Memory B cell (primary cell): ENCODE measurements around the gene WDR45.
"Not testable (repeated sequence)": the region's sequence is repeated elsewhere in the genome, so short reads cannot be mapped to it uniquely, and the experiment has no call there.

Experiments
- ATAC-seq: fragments of 150-1000 bp; cut with Tn5 transposase; 2 replicates; pipeline ENCODE4 v1.10.0; 2021; ENCODE audit warnings: low read depth, mild to moderate bottlenecking, moderate library complexity
- DNase-seq, 2 donors: peaks; one replicate each; pipeline ENCODE4 v3.0.0; 2022; ENCODE audit warnings: low spot score in 2 of 2
- H3K27ac Mint-ChIP-seq: one replicate; pipeline ENCODE4 v1.8.0; 2022; ENCODE audit warnings: mild to moderate bottlenecking, moderate library complexity, mixed read lengths
- H3K27me3 Mint-ChIP-seq: one replicate; pipeline ENCODE4 v1.8.0; 2022; ENCODE audit warnings: mixed read lengths
- H3K36me3 Mint-ChIP-seq: one replicate; pipeline ENCODE4 v1.8.0; 2022; ENCODE audit warnings: mild to moderate bottlenecking, mixed read lengths
- H3K4me1 Mint-ChIP-seq: one replicate; pipeline ENCODE4 v1.8.0; 2022; ENCODE audit warnings: mixed read lengths
- H3K4me3 Mint-ChIP-seq: one replicate; pipeline ENCODE4 v1.8.0; 2022; ENCODE audit warnings: mild to moderate bottlenecking, moderate library complexity, mixed read lengths
- H3K9me3 Mint-ChIP-seq: one replicate; pipeline ENCODE4 v1.8.0; 2022; ENCODE audit warnings: mixed read lengths

Gene WDR45

GRCh38 chrX:49079489-49080428 is at the start of gene WDR45:
Gene WDR45, minus strand, starts transcription at chrX:49079887. Its CDS starts 1,792 bp downstream, at chrX:49078095.
- Mint-ChIP-seq H3K27me3 (no peaks in the 10 kb centered on the region), H3K4me1 (peaks cover 12% of the 10 kb centered on the region), H3K9me3 (no peaks in the 10 kb centered on the region), H3K36me3 (peaks cover 10% of the 10 kb centered on the region), H3K4me3 (peak within 1 kb of the TSS; percentile 93), H3K27ac (peak within 1 kb of the TSS; percentile 99)
- DNase-seq = peak; percentile 45 to 54
- ATAC-seq = peak; percentile 82

- no peaks in the 10 kb centered on the region for H3K9me3 Mint-ChIP-seq
- DNase-seq (no peak), ATAC-seq (peak; percentile 83)
- H3K4me1 Mint-ChIP-seq = peaks cover 2% of the 10 kb centered on the region
- H3K27me3 Mint-ChIP-seq = no peaks in the 10 kb centered on the region
- no peak overlapping the region for H3K27ac Mint-ChIP-seq
- H3K4me3 Mint-ChIP-seq = no peak overlapping the region
- H3K36me3 Mint-ChIP-seq = no peaks in the 10 kb centered on the region
These were observed 49.7 kb upstream of the WDR45 start for GRCh38 chrX:49129427-49129826.

DNA sequence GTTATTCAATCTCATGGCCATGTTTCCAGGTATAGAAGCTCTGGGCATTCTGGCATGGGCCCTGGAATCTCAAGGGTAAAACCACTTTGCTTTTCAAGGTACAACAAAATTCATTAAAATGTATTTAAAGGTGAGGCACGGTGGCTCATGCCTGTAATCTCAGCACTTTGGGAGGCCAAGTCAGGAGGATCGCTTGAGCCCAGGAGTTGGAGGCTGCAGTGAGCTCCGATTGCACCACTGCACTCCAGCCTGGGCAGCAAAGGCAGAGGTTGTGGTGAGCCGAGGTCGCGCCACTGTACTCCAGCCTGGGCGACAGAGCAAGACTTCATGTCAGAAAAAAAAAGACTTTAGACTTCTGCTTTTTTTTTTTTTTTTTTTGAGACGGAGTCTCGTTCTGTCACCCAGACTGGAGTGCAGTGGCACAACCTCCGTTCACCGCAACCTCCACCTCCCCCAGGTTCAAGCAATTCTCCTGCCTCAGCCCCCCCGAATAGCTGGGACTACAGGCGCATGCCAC is 48.1 kb upstream of the WDR45 start:
- H3K9me3 Mint-ChIP-seq, H3K4me1 Mint-ChIP-seq, H3K4me3 Mint-ChIP-seq, H3K27ac Mint-ChIP-seq, ATAC-seq, H3K36me3 Mint-ChIP-seq, DNase-seq, H3K27me3 Mint-ChIP-seq: not testable (repeated sequence)

DNA sequence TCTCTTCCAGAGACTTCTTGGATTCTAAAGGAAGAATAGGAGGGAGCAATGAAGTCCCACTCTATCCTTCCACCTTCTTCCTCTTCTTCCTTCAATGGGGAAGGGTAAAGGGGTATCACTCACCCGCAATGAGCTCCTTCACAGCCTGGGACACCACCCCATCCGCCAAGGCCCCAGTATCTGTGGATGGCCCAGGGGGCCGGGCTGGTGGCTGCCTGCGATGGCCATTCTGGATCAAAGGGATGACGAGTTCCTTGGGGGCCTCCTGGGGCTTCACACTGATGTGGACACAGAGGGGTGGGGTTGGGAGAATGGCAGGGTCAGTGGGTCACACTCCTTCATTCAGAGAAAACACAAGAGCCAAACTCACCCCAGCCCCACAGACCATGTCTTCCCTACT is 42.8 kb upstream of the WDR45 start:
- Mint-ChIP-seq H3K27ac (peak overlapping the region; percentile 97), H3K9me3 (no peaks in the 10 kb centered on the region), H3K36me3 (peaks cover 17% of the 10 kb centered on the region), H3K4me3 (peak overlapping the region; percentile 96), H3K4me1 (peaks cover 22% of the 10 kb centered on the region), H3K27me3 (no peaks in the 10 kb centered on the region)
- DNase-seq (no peak), ATAC-seq (no peak)

DNA sequence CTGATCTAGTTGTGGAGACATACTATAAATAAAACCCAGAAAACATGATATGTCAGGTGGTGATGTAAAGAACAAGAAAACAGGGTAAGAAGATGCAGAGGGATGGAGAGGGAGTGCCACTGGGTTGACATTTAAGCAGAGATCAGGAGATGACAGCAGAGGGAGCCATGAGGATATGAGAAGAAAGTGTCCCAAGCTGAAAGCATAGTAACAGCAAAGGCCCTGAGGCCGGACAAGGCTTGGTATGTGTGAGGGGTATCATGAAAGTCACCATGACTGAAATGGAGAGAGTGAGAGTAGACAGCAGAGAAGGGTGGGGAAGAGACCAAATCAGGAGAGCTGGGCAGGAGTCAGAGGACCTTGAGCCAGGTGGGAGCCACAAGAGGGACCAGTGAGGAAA is 40.4 kb upstream of the WDR45 start:
- no peak overlapping the region for H3K27ac Mint-ChIP-seq

DNA sequence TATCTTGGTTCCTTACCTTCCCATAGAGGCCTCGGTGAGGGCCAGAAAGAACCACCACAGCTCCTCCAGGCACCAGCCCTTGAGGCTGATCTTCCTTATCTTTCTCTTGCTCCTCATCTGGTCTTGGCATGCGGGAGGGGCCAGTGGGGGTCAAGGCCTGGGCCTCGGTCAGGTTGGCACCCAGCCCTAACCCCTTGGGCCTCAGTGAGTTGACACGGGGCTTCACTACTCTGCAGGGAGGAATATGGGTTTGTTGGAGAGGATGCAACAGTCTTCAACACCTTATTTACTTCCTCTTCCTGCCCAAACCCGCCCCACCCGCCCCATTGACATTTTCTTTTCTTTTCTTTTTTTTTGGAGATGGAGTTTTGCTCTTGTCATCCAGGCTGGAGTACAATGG is 37.9 kb upstream of the WDR45 start:
- peaks cover 18% of the 10 kb centered on the region for H3K4me1 Mint-ChIP-seq
- H3K27ac Mint-ChIP-seq = peak overlapping the region; percentile 81
- peak overlapping the region; percentile 47 for H3K4me3 Mint-ChIP-seq
- ATAC-seq = no peak
- peaks cover 26% of the 10 kb centered on the region for H3K36me3 Mint-ChIP-seq
- DNase-seq = no peak
- H3K27me3 Mint-ChIP-seq = no peaks in the 10 kb centered on the region
- no peaks in the 10 kb centered on the region for H3K9me3 Mint-ChIP-seq

More for the DNA sequence above, 40.4 kb upstream of the WDR45 start:
- Mint-ChIP-seq H3K36me3 (peaks cover 26% of the 10 kb centered on the region), H3K4me1 (peaks cover 23% of the 10 kb centered on the region), H3K4me3 (no peak overlapping the region), H3K27me3 (no peaks in the 10 kb centered on the region), H3K9me3 (no peaks in the 10 kb centered on the region)
- DNase-seq (no peak), ATAC-seq (no peak)

DNA sequence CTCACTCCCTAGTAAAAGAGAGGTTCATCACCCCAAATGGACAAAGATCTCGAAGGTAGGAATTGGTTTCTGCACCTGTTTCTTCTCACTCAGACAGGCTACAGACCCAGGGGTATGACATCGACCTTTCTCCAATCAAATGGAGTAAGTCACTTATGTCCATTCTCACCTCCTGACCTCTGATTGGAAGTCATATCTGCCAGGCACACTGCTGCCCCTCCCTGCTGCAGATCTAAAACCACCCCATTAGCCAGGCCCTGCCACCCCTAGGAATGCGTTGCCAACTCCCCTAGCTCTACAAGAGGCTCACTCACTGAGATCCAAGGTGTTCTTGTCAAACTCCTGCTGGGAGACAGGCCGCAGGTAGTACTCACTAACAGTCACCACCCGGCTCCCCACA is 37.0 kb upstream of the WDR45 start:
- H3K27ac Mint-ChIP-seq = no peak overlapping the region
- H3K4me3 Mint-ChIP-seq = no peak overlapping the region
- DNase-seq (no peak), ATAC-seq (no peak)
- peaks cover 15% of the 10 kb centered on the region for H3K4me1 Mint-ChIP-seq
- no peaks in the 10 kb centered on the region for H3K9me3 Mint-ChIP-seq
- peaks cover 25% of the 10 kb centered on the region for H3K36me3 Mint-ChIP-seq
- no peaks in the 10 kb centered on the region for H3K27me3 Mint-ChIP-seq

DNA sequence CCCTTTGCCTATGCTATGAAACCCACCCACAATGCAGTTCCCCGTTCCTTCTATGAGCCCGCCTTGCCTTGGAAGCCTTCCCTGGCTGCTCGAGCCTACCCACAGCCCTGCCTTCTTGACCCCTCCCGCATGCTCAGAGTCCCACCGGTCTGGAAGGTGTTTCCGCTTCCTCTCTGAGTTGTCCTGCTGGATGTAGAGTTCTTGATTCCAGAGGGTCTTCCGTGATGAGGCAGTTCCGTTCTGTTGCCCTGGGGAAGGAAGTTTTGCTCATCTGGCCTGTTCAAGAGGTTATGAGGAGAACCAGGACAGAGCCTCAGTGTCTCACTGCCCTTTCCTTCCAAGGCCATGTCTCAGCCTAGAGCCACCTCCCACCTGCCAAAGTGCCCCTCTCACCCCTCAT is 36.4 kb upstream of the WDR45 start:
- no peak for DNase-seq
- no peak overlapping the region for H3K27ac Mint-ChIP-seq
- no peak for ATAC-seq
- H3K36me3 Mint-ChIP-seq = peaks cover 23% of the 10 kb centered on the region
- H3K4me3 Mint-ChIP-seq = no peak overlapping the region
- no peaks in the 10 kb centered on the region for H3K27me3 Mint-ChIP-seq
- no peaks in the 10 kb centered on the region for H3K9me3 Mint-ChIP-seq
- peaks cover 11% of the 10 kb centered on the region for H3K4me1 Mint-ChIP-seq

GRCh38 chrX:49111791-49112190 is 32.1 kb upstream of the WDR45 start:
- peaks cover 16% of the 10 kb centered on the region for H3K36me3 Mint-ChIP-seq
- no peak overlapping the region for H3K4me3 Mint-ChIP-seq

GRCh38 chrX:49110417-49110816 is 30.7 kb upstream of the WDR45 start:
- H3K36me3 Mint-ChIP-seq = peaks cover 10% of the 10 kb centered on the region
- H3K27ac Mint-ChIP-seq = no peak overlapping the region

More at GRCh38 chrX:49111791-49112190, 32.1 kb upstream of the WDR45 start:
- Mint-ChIP-seq H3K27ac (no peak overlapping the region), H3K4me1 (no peaks in the 10 kb centered on the region), H3K27me3 (no peaks in the 10 kb centered on the region), H3K9me3 (no peaks in the 10 kb centered on the region)
- DNase-seq (no peak), ATAC-seq (no peak)

DNA sequence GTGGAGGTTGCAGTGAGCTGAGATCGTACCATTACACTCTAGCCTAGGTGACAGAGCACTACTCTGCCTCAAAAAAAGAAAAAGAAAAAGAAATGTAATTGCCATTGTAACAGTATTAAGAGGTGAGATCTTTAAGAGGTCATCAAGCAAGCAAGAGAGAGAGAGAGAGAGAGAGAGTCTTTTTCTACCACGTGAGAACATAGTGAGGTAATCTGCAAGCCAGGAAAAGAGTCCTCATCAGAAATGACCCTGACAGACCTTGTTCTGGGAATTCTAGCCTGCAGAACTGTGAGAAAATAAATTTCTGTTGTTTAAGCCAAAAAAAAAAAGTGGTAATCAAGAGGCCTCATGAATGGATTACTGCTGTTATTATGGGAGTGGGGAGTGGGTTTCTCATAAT is 29.0 kb upstream of the WDR45 start:
- no peak overlapping the region for H3K27ac Mint-ChIP-seq

More at GRCh38 chrX:49110417-49110816, 30.7 kb upstream of the WDR45 start:
- Mint-ChIP-seq H3K4me1 (no peaks in the 10 kb centered on the region), H3K27me3 (no peaks in the 10 kb centered on the region), H3K4me3 (no peak overlapping the region), H3K9me3 (no peaks in the 10 kb centered on the region)
- DNase-seq (no peak), ATAC-seq (no peak)

GRCh38 chrX:49106930-49107329 is 27.2 kb upstream of the WDR45 start:
- no peaks in the 10 kb centered on the region for H3K9me3 Mint-ChIP-seq
- ATAC-seq (peak; percentile 45), DNase-seq (no peak)
- no peaks in the 10 kb centered on the region for H3K27me3 Mint-ChIP-seq
- no peaks in the 10 kb centered on the region for H3K4me1 Mint-ChIP-seq
- no peak overlapping the region for H3K4me3 Mint-ChIP-seq
- H3K36me3 Mint-ChIP-seq = peaks cover 8% of the 10 kb centered on the region
- H3K27ac Mint-ChIP-seq = no peak overlapping the region

More for the DNA sequence above, 29.0 kb upstream of the WDR45 start:
- Mint-ChIP-seq H3K9me3 (no peaks in the 10 kb centered on the region), H3K27me3 (no peaks in the 10 kb centered on the region), H3K4me1 (no peaks in the 10 kb centered on the region), H3K36me3 (peaks cover 10% of the 10 kb centered on the region), H3K4me3 (no peak overlapping the region)
- DNase-seq = no peak
- ATAC-seq = no peak

- ATAC-seq (no peak), DNase-seq (no peak)
- peaks cover 3% of the 10 kb centered on the region for H3K4me1 Mint-ChIP-seq
- H3K27ac Mint-ChIP-seq = no peak overlapping the region
- H3K4me3 Mint-ChIP-seq = no peak overlapping the region
- no peaks in the 10 kb centered on the region for H3K27me3 Mint-ChIP-seq
- H3K36me3 Mint-ChIP-seq = peaks cover 8% of the 10 kb centered on the region
- H3K9me3 Mint-ChIP-seq = no peaks in the 10 kb centered on the region
These were observed 26.6 kb upstream of the WDR45 start for GRCh38 chrX:49106296-49106695.

DNA sequence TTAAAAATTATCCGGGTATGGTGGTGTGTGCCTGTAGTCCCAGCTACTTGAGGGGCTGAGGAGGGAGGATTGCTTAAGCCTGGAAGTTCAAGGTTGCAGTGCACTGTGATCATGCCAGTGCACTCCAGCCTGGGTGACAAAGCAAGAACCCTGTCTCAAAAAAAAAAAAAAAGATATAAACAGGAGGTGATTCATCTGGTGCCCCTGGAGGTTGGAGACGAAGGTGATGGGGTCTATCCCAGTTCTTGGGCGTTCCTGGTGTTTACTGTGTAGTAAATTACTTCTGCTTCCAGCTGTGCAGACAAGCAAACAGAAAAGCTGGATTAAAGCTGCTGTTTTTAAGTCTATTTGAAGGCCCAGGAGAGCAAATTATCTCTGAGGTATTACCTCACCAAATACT is 23.9 kb upstream of the WDR45 start:
- Mint-ChIP-seq H3K9me3 (no peaks in the 10 kb centered on the region), H3K4me1 (peaks cover 3% of the 10 kb centered on the region), H3K27me3 (no peaks in the 10 kb centered on the region), H3K4me3 (no peak overlapping the region), H3K27ac (no peak overlapping the region), H3K36me3 (peaks cover 2% of the 10 kb centered on the region)
- DNase-seq (no peak), ATAC-seq (no peak)
